Measurements from ENCODE around the gene SGSM1.
"Not testable (repeated sequence)": the region's sequence is repeated elsewhere in the genome, so short reads cannot be mapped to it uniquely, and the experiment has no call there.

GRCh38 chr22:24837517-24837916, 31.5 kb downstream of the SGSM1 start:
- not testable (repeated sequence) for TF ChIP-seq NFYA (IDR thresholded peaks at IDR 0.05; ENCODE audit: borderline replicate concordance, low read depth, low read length); SIN3A (IDR thresholded peaks at IDR 0.05; ENCODE audit: low read depth, low read length); ATF2 (IDR thresholded peaks at IDR 0.05; ENCODE audit: low read length); CTCF (IDR thresholded peaks at IDR 0.05 in 2 of 3, conservative IDR thresholded peaks at IDR 0.05 in 1 of 3; ENCODE audit: control insufficient read depth in 2 of 3, extremely low read depth in 1 of 3, insufficient read depth in 1 of 3, low read depth in 3 of 3, low read length in 3 of 3); REST (IDR thresholded peaks at IDR 0.05; ENCODE audit: low read depth, low read length)
- TF ChIP-seq, protein P1, sequence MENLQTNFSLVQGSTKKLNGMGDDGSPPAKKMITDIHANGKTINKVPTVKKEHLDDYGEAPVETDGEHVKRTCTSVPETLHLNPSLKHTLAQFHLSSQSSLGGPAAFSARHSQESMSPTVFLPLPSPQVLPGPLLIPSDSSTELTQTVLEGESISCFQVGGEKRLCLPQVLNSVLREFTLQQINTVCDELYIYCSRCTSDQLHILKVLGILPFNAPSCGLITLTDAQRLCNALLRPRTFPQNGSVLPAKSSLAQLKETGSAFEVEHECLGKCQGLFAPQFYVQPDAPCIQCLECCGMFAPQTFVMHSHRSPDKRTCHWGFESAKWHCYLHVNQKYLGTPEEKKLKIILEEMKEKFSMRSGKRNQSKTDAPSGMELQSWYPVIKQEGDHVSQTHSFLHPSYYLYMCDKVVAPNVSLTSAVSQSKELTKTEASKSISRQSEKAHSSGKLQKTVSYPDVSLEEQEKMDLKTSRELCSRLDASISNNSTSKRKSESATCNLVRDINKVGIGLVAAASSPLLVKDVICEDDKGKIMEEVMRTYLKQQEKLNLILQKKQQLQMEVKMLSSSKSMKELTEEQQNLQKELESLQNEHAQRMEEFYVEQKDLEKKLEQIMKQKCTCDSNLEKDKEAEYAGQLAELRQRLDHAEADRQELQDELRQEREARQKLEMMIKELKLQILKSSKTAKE (IDR thresholded peaks at IDR 0.05; ENCODE audit: low read depth, poor library complexity, severe bottlenecking): not testable (repeated sequence)

Measured in GM12878 (cell line).